SK-N-DZ (cell line): ENCODE measurements around the gene ST8SIA6. TPM values are rescaled to one million over a fixed set of nuclear protein-coding genes. Genes with fewer than 3 reads are reported as not detected.
"Not testable (repeated sequence)": the region's sequence is repeated elsewhere in the genome, so short reads cannot be mapped to it uniquely, and the experiment has no call there.

Source experiments
- DNase-seq: peaks from one replicate; pipeline ENCODE4 v3.0.0-alpha.2; 2015; ENCODE audit warnings: low spot score
- polyA plus RNA-seq, 2 experiments: library from polyadenylated mRNA; depleted of rRNA; stranded (reverse); fragments of >200 nt; gene quantifications; 2 replicates each; pipeline ENCODE4 v1.2.3, GENCODE V29; 2014

ST8SIA6 gene, protein sequence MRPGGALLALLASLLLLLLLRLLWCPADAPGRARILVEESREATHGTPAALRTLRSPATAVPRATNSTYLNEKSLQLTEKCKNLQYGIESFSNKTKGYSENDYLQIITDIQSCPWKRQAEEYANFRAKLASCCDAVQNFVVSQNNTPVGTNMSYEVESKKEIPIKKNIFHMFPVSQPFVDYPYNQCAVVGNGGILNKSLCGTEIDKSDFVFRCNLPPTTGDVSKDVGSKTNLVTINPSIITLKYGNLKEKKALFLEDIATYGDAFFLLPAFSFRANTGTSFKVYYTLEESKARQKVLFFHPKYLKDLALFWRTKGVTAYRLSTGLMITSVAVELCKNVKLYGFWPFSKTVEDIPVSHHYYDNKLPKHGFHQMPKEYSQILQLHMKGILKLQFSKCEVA
- polyA plus RNA-seq (2014; cell fraction: cytosol; rRNA removed), result not detected in 2 replicates
- not detected in 2 replicates for polyA plus RNA-seq (2014; cell fraction: nucleus; rRNA removed)

DNA sequence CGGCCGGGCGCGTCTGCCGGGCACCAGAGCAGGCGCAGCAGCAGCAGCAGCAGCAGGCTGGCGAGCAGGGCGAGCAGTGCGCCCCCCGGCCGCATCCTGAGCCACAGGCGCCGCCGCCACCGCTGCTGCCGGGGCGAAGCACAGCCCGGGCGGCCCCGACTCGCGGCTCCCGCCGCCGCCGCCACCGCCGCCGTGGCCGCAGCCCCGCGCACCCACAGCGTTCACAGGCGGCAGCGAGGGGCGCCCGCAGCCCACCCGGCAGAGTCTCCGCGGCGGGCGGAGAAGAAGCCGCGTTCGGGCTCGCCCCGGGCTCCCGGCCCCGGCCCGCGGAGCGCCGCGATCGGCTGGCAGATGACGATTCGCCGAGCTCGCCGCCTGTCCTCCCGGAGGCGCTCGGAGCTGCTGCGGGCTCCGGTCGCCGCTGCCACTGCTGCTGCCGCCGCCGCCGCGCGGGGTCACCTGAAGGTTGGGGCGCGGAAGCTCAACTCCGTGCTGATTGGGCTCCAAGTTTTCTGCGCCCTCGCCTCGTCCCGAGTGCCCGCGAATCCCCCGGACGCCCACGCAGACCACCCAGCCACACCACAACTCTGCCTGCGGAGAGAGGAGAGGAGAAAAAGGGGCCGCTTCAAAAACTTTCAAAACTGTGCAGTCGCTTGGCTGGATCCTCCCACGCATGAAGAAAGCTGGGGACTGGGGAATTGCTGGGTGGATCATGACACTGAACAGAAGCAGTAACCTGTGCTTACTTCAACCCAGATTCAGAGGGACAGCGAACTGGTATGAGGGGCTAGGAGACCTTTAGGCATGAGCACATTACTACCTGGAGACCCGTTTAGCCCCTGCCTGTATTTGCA lies at the start of gene ST8SIA6:
ST8SIA6 (minus strand) TSS at position 435 of the 854 bp plus-strand sequence; CDS start at position 95, 340 bp downstream.
- DNase-seq, result no peak

DNA sequence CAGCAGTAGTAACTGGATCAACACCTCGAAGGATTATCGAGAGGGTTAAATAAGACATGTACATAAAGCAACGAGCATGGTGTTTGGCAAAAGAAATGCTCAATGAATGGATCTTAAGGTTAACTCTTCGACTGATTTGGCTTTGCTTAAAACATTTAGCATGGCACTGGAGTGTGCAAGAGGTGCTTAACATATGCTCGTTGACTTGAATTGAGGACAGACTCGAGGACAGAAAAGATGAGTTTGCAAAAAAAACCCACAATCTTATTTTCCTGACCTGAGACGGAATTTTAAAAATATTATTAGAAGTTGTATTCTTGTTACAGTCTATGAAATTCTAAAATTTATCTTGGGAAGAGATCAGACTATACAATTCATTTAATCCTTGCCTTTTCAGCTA lies 49.4 kb upstream of the ST8SIA6 start:
- DNase-seq, result no peak

DNA sequence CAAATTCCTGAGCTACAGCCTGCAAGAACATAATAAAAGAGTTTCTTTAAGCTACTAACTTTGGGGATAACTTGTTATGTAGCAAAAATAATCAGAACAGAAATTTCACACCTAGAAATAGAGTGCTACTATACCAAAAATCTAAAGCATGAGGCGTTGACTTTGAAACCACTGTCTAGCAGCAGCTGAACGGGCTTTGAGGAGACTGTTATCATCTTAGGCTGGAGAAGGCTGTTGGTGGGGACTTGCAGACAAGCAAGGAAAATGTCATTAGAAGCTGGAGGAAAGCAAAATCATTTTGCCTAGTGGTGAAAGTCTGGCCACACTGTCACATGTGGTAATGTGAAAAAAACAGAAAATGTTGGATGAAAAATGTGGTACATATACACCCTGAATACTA lies 48.4 kb upstream of the ST8SIA6 start:
- DNase-seq, result no peak

DNA sequence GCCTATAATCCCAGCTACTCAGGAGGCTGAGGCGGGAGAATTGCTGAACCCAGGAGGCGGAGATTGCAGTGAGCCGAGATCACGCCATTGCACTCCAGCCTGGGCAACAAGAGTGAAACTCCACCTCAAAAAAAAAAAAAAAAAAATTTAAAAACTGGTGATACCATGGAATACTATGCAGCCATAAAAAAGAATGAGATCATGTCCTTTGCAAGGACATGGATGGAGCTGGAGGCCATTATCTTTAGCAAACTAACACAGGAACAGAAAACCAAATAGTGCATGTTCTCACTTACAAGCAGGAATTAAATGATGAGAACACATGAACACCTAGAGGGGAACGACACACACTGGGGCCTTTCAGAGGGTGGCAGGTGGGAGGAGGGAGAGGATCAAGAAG lies 44.6 kb upstream of the ST8SIA6 start:
- DNase-seq, result not testable (repeated sequence)

DNA sequence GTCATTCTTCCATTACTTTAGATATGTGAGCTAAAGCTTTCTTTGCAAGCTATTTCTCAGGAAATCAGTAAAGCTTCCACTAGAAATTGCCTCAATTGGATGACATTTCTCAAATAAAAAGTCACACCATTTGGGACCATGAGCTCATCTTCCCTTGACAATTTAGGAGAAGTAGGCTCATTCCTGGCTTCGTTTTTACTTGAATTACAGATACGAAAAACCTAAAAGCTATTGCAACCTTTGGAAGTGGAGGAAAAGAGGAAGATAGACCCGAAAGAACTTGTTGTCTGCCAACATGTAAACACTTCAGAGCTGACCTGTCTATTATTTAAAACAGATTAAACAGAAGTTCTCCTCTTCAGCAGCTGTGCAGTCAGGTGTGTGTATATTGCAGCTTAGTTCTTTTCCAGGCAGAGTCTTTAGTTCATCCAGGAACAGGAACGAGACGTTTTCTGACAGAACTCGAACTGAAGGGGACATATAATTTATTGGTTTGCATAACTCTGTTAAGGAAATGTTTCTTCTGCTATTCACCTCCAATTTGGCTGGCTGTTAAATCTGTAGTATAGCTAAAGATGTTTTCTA lies 43.1 kb upstream of the ST8SIA6 start:
- no peak for DNase-seq

DNA sequence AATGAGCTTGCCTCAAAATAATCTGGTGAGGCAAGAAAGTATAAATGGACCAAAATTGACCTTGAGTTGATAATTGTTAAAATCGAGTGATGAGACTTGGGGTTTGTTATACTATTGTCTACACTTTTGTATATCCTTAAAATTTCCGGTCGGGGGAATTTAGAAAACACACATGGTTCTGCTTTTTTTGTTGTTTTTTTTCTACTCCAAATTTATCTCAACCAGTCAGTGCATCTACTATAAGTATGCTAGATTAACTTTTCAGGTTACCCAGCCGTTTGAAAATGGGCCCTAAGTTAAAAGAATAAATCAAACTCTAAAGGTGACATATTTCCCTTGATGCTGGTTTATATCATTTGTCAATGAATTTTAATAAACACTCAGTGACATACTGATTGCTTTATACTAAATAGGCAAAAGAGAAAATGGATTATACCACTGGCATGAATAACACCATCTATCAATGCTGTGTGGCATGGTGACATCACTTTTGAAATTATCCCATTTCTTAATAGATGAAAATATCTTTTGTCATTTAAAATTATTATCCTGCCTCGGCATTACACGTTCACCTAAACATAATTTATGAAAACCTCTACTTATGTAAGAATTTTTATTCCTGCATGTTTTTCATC lies 40.3 kb upstream of the ST8SIA6 start:
- no peak for DNase-seq

DNA sequence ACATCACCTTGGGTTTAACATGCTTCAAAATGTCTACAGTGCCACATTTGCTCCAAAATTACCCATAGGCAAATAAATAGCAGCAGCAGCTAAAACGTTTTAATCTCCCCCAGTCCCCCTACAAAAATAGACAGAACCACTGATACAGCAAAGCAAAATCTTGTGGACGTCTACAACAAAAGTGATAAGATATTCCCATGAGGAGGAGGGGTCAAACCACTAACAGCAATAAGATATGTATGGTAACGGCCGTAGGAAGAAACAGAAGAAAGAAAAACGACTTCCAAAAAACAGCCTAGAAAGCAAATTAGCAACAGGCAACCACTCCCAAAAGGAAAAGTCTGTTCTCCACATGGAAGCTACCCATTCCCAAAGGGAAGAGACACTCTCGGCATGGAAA lies 34.5 kb upstream of the ST8SIA6 start:
- no peak for DNase-seq

DNA sequence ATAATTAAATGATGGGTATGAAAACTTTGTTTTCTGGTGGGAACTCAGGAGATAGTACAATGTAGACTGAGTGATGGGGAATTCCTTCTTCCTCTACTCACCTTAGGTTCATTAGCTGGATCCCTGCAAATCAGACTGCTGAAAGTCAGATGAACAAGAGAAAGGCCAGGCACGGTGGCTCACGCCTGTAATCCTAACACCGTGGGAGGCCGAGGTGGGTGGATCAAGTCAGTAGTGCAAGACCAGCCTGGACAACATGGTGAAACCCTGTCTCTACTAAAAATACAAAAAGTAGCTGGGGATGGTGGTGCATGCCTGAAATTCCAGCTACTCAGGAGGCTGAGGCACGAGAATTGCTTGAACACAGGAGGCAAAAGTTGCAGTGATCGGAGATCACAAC lies 28.7 kb upstream of the ST8SIA6 start:
- no peak for DNase-seq

DNA sequence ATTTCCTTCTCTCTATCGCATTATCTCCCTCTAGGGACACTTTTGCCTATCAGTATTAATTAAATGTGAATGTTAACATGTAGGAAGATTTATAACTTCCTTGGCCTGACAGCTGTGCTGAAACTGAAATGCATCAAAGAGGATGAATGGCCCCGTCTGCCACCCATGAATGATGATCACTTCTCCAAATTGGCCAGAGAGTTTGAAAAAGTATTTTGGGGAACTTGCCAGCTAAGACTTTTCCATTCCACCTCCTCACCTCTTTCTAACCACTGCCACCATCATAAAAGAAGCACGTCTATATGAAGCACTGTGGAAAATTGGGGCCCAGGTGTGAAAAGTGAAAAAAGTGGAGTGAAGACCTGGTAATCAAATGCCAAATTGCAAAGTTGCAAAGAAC lies 25.4 kb upstream of the ST8SIA6 start:
- DNase-seq, result no peak

DNA sequence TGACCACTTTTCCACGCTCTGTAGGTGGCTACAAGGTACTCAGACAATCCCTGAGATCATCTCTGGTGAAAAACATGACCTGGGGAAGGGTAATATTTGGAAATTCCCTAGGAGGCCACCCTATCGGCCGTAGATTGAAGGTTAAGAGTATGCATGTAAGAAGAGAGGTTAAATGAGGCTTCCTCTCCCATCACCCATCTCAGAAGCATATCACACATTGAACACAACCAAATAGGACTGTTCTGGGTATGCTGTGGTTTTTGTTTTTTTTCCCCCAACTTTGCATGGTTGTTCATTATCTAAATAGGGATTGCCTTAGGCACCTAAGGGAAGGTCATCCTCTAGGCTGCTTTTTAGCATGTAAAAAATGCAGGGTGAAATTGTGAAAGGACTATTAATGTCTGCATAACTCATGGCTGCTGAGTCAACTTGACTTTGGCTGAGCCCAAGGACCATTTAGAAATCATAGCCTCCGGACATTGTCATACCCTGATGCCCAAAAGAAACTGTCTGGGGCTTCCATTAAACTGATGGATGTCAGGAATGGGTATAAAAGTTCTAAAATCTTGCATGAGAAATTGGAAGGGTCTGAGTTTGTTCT lies 24.7 kb upstream of the ST8SIA6 start:
- no peak for DNase-seq

DNA sequence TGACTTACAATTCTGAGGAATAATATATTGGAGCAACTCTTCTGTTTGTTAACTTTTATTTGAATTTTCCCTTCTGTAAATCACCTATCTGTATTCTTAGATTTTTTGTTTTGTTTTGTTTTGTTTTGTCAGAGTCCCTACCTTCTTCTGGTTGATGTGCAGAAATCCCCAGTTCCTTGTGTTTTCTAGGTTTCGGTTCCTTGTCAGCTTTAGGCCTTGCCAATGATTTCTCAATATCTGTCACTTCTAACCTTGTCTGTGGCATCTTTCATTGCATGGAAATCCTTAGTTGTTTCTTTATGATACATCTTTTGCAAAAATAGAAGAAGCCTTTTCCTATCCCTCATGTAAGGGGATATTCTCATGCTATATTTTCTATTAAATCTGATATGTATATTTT lies 21.7 kb upstream of the ST8SIA6 start:
- no peak for DNase-seq

DNA sequence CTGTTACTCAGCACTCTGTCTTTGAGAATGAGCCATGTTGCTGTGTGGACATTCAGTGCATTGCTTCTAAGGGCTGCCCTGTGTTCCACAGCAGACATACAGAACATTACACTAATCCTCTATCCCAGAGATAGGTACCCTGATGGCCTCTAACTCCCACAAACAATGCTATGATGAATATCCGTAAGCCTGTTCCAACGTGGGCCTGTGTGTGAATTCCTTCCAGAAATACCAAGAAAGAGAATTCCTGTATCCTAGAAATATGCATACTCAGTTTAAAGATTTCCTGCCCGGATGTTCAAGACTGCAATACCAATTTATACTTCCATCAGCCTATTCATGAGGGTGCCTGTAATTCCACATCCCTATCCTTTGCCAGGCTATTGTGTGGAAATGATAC lies 21.3 kb upstream of the ST8SIA6 start:
- no peak for DNase-seq

DNA sequence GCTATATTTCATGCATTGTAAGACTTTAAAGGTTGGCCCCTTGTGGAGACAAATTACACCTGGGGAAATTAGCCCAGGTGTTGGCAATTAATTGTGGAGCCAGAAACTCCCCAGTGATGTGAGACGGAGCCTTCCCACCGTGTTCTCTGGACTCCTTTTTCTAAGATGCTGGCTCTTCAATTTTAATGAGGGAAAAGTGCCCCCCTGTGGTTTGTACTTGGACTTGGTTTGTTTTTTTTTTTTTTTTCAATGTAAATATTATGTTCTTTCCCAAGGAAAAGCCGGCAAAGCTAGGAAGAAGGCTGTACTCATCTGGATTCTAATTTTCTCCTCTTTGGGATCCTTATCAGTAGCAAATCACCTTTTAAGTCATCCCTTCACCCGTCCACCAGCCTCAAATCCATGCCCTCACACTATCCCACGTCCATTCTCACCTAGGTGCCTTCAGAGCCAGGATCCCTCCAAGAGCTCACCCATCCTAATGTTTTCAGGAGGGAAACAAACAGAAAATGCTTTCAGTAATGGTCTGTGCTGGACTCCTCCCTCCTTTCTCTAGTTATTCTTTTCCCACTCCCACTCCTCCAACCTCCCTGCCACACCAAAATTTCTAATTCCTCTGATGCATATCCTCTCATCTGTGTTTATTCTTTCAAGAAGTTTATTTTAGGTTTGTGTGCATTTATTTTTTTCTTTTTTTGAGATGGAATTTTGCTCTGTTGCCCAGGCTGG lies 20.4 kb upstream of the ST8SIA6 start:
- no peak for DNase-seq

DNA sequence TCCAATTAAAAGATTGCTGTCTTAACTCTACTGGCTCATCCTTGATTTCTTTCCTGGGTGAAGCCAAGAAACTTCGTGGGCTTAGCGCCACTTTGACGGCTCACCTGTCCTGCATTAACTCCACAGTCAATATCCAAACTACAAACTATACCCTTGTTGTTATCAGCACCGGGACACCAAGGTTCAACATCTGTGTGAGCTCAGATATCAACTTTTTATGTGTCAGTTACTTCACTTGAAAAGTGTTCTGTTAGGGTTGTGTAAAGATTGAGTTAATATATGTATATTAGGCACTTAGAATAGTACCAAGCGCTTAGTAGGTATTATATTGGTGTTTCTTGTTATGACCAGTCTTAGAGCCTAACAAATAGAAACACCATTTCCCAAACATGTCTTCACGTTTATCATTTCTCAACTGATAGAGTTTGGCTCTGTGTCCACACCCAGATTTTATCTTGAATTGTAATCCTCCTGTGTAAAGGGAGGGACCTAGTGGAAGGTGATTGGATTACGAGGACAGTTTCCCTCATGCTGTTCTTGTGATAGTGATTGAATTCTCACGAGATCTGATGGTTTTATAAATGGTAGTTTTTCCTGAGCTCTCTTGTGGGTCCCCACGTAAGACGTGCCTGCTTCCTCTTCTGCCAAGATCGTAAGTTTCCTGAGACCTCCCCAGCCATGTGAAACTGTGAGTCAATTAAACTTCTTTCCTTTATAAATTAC lies 19.0 kb upstream of the ST8SIA6 start:
- DNase-seq, result no peak

DNA sequence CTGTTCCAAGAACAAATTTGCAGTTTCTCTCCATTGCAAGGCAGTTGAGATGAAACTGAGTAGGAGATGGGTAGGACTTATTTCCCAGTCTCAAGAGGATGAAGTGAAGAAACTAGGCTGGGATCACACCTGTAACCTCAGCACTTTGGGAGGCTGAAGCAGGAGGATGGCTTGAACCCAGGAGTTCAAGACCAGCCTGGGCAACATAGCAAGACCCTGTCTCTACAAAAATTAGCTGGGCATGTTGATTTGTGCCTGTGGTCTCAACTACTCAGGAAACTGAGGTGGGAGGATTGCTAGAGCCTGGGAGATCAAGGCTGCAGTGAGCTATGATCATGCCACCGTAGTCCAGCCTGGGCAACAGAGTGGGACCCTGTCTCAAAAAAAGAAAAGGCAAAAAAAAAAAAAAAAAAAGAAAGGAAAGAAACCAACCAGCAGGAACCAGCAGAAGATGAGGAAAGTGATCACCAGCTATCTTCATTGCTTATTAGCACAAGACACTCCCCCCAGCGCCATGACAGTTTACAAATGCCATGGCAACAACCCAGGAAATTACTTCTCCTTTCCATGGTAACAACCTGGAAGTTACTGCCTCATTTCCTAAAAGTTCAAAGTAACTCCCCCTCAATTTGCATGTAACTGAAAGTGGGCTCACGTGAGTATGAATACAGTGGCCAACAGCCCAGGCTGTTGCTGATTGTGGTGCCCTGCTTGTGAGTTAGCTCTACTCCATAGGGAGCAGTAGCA lies 18.3 kb upstream of the ST8SIA6 start:
- no peak for DNase-seq

DNA sequence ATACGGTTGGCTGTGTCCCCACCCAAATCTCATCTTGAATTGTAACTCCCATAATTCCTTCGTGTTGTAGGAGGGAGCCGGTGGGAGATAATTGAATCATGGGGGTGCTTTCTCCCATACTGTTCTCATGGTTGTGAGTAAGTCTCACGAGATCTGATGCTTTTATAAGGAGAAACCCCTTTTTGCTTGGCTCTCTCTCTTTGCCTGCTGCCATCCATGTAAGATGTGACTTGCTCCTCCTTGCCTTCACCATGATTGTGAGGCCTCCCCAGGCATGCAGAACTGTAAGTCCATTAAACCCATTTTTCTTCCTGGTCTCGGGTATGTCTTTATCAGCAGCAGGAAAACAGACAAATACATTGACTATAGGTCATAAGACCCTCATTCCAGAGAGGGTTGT lies 15.9 kb upstream of the ST8SIA6 start:
- DNase-seq, result no peak

DNA sequence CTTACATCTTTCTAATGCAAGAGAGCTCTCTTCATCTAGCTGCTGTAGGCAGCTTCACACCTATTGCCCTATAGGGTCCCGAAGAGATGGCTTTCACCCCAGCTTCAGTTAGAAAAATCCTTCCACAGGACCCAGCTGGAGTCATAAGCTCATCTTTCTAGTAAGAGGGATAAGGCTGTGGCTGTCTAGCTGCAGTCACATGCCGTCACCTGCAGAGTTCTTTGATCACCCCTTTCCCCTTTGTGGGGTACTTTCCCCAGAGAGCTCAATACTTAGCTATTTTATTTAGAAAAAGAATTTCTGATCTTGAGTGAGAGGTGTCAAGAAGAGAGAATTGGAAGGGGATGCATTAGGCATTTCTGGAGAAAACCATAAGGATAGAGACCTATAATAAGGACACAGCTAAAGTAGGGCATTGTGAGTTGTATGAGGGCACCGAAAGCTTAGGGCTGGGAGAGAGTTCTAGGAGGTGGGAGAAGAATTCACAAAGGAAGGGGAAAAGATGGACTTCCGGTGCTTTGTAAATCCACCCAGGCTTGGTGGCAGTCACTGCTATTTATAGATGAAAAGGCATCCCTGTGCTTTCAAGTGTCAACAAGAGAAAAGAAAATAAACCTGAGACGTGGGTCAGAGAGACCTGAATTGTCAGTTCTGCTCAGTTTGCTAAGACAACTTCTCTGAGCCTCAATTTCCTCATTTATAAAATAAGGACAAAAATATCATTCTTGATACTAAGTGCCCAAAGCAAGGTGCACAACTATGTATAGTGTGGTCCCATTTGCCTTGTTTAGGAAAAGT lies 11.1 kb upstream of the ST8SIA6 start:
- no peak for DNase-seq

DNA sequence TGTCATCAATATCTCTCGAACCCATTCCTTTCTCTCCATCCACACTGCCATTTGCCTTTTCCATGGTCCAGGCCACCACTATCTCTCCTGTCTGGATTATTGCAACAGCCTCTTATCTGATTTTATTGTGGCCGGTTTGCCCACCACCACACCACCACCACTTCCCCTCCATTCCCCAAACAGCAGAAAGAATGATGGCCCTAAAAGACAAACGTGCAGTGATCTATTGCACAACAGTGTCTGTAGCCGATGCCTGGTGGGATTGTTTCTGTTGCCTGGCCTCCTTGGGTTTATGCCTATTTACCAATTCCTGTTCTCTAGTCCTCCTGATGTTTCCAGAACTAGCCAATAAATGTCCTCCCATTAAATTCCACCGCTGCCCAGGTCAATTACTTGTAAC lies 10.2 kb upstream of the ST8SIA6 start:
- no peak for DNase-seq
